Stimulated activated CD4-positive, alpha-beta T cell treated with anti-CD3 and anti-CD28 coated beads, Interleukin-4, amount 100 ng/mL, for 24 hours (primary cell): ENCODE measurements around the gene DCST2.
A peak's percentile ranks its signal among the peaks of the same experiment; 100 is the strongest.

ENCODE experiments used
- DNase-seq: peaks from one replicate; pipeline ENCODE4 v3.0.0-alpha.2; 2020

DCST2 gene

GRCh38 chr1:155008015-155008941 is 25.3 kb downstream of the DCST2 start:
- DNase-seq = peak; percentile 64

GRCh38 chr1:155007251-155007828 is 26.2 kb downstream of the DCST2 start:
- no peak for DNase-seq

GRCh38 chr1:155006601-155007101 is 26.9 kb downstream of the DCST2 start:
- DNase-seq = peak; percentile 49

- DNase-seq = peak; percentile 31
Observed at GRCh38 chr1:155005076-155006011, 28.2 kb downstream of the DCST2 start.

GRCh38 chr1:155004352-155005075 is 29.1 kb downstream of the DCST2 start:
- no peak for DNase-seq

- no peak for DNase-seq
Observed at GRCh38 chr1:155003766-155004351, 29.7 kb downstream of the DCST2 start.

- peak; percentile 35 for DNase-seq
Observed at GRCh38 chr1:155003227-155003765, 30.3 kb downstream of the DCST2 start.

GRCh38 chr1:155002464-155003226 is 30.9 kb downstream of the DCST2 start, which contains the start of gene ZBTB7B:
Gene ZBTB7B (plus strand): TSS chr1:155002802. CDS start chr1:155014661, 11,859 bp downstream.
- DNase-seq = no peak

GRCh38 chr1:155001675-155002463 is 31.7 kb downstream of the DCST2 start:
- DNase-seq = peak; percentile 99

- no peak for DNase-seq
Observed at GRCh38 chr1:155001425-155001674, 32.2 kb downstream of the DCST2 start.

- DNase-seq = peak; percentile 82
Observed at GRCh38 chr1:155000726-155001424, 32.7 kb downstream of the DCST2 start.

GRCh38 chr1:155000411-155000725 is 33.2 kb downstream of the DCST2 start:
- no peak for DNase-seq

GRCh38 chr1:154999571-155000410 is 33.8 kb downstream of the DCST2 start:
- peak; percentile 66 for DNase-seq

- DNase-seq = peak; percentile 76
Observed at GRCh38 chr1:154998818-154999570, 34.6 kb downstream of the DCST2 start.

- no peak for DNase-seq
Observed at GRCh38 chr1:154998201-154998780, 35.3 kb downstream of the DCST2 start.

GRCh38 chr1:154996966-154997701 is 36.4 kb downstream of the DCST2 start:
- DNase-seq = no peak
